SK-N-MC (cell line): ENCODE data around the gene LRFN4.
"Not testable (repeated sequence)": the region's sequence is repeated elsewhere in the genome, so short reads cannot be mapped to it uniquely, and the experiment has no call there.

Experiments
- DNase-seq: peaks from one replicate; pipeline ENCODE4 v3.0.0-alpha.2; 2011; ENCODE audit warnings: low read depth, low spot score
- H3K27ac ChIP-seq: fragments of 200-600 bp; sonication (generic); 2 replicates; pipeline ENCODE4 v1.5.1; 2016; ENCODE audit warnings: mixed run types
- H3K36me3 ChIP-seq: fragments of 200-600 bp; sonication (generic); 2 replicates; pipeline ENCODE4 v1.6.1; 2017; ENCODE audit warnings: antibody characterized with exemption, low read length, mixed read lengths; ENCODE audit not compliant: insufficient read depth
- H3K4me3 ChIP-seq: fragments of 200-600 bp; sonication (generic); 2 replicates; pipeline ENCODE4 v1.5.1; 2016
- H3K9ac ChIP-seq: fragments of 200-600 bp; sonication (generic); 2 replicates; pipeline ENCODE4 v1.8.0; 2017; ENCODE audit warnings: mixed run types, mixed read lengths; ENCODE audit not compliant: insufficient read length
- H3K9me3 ChIP-seq: fragments of 200-600 bp; sonication (generic); 2 replicates; pipeline ENCODE4 v1.6.1; 2017; ENCODE audit warnings: low read depth, mild to moderate bottlenecking, antibody characterized with exemption, low read length, moderate library complexity, mixed read lengths
- EZH2 ChIP-seq: fragments of 200-600 bp; sonication (generic); IDR thresholded peaks from one replicate; pipeline ENCODE4 v1.6.1; 2017; ENCODE audit warnings: antibody characterized with exemption
- FOXP2 ChIP-seq: optimal IDR thresholded peaks from 2 replicates; pipeline ENCODE3; 2011; ENCODE audit warnings: mild to moderate bottlenecking, moderate library complexity; ENCODE audit not compliant: insufficient read depth; ENCODE audit errors: extremely low read length, control extremely low read depth
- POLR2AphosphoS5 ChIP-seq: IDR thresholded peaks from 2 replicates; pipeline ENCODE4 v1.6.1; 2012; ENCODE audit warnings: mild to moderate bottlenecking, low read depth, low read length, borderline replicate concordance

Gene LRFN4

GRCh38 chr11:66856496-66857233 lies at the start of gene LRFN4:
LRFN4 (plus strand) TSS chr11:66857064; CDS start chr11:66857745, 681 bp downstream.
- TF ChIP-seq FOXP2 (no peak), POLR2AphosphoS5 (peak; percentile 82; the same call in 1 of the 2 replicates)
- peak within 1 kb of the TSS; percentile 89 for H3K27ac ChIP-seq
- peak within 1 kb of the TSS; percentile 79 for H3K9ac ChIP-seq
- DNase-seq = no peak
- peak within 1 kb of the TSS; percentile 94 for H3K4me3 ChIP-seq
- no peaks in the 10 kb centered on the region; the same call in 1 of the 2 replicates for H3K36me3 ChIP-seq
- no peaks in the 10 kb centered on the region for H3K9me3 ChIP-seq

GRCh38 chr11:66809592-66809991 lies 47.3 kb upstream of the LRFN4 start:
- H3K9me3 ChIP-seq = no peaks in the 10 kb centered on the region
- no peaks in the 10 kb centered on the region for H3K36me3 ChIP-seq
- DNase-seq = no peak
- H3K4me3 ChIP-seq = no peak overlapping the region
- H3K27ac ChIP-seq = no peak overlapping the region
- no peak for TF ChIP-seq POLR2AphosphoS5
- TF ChIP-seq FOXP2 = no peak
- no peak for TF ChIP-seq EZH2
- H3K9ac ChIP-seq = no peak overlapping the region

GRCh38 chr11:66810576-66811185 lies 46.2 kb upstream of the LRFN4 start:
- H3K27ac ChIP-seq = no peak overlapping the region
- no peaks in the 10 kb centered on the region for H3K9me3 ChIP-seq
- H3K36me3 ChIP-seq = no peaks in the 10 kb centered on the region
- H3K4me3 ChIP-seq = no peak overlapping the region
- H3K9ac ChIP-seq = no peak overlapping the region
- DNase-seq = no peak
- TF ChIP-seq POLR2AphosphoS5 (no peak), FOXP2 (no peak), EZH2 (no peak)

- Histone ChIP-seq H3K4me3 (no peak overlapping the region), H3K27ac (no peak overlapping the region)
Measured at GRCh38 chr11:66814678-66815077, 42.2 kb upstream of the LRFN4 start.

DNA sequence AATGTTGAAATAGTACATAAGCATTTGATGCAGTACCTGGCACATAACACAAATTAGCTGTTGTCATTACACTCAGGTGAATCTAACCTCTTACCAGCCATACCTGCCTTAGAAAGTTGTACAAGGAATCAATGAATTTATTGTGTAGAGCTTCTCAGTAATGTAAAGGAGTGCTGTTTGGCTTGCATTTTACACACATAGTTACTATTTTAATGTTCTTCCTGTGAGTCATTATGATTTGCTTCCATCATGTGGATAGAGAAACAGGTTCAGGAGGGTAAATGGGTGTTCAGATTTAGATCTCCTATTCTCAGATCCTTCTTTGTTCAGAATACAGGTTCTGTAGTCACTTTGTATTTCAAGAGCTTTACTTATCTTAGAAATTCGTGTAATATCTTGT lies 41.2 kb upstream of the LRFN4 start:
- Histone ChIP-seq H3K9ac (no peak overlapping the region), H3K9me3 (no peaks in the 10 kb centered on the region), H3K27ac (no peak overlapping the region), H3K4me3 (no peak overlapping the region), H3K36me3 (no peaks in the 10 kb centered on the region)
- no peak for DNase-seq
- no peak for TF ChIP-seq POLR2AphosphoS5
- no peak for TF ChIP-seq EZH2
- no peak for TF ChIP-seq FOXP2

More at GRCh38 chr11:66814678-66815077, 42.2 kb upstream of the LRFN4 start:
- no peaks in the 10 kb centered on the region for H3K36me3 ChIP-seq
- DNase-seq = no peak
- no peaks in the 10 kb centered on the region for H3K9me3 ChIP-seq
- no peak overlapping the region for H3K9ac ChIP-seq
- TF ChIP-seq FOXP2 (no peak), POLR2AphosphoS5 (no peak), EZH2 (no peak)

- Histone ChIP-seq H3K9me3 (no peaks in the 10 kb centered on the region), H3K27ac (no peak overlapping the region), H3K36me3 (no peaks in the 10 kb centered on the region), H3K9ac (no peak overlapping the region), H3K4me3 (no peak overlapping the region)
- no peak for TF ChIP-seq EZH2
- TF ChIP-seq FOXP2 = no peak
- TF ChIP-seq POLR2AphosphoS5 = no peak
- no peak for DNase-seq
Measured at GRCh38 chr11:66818231-66818955, 38.5 kb upstream of the LRFN4 start.

DNA sequence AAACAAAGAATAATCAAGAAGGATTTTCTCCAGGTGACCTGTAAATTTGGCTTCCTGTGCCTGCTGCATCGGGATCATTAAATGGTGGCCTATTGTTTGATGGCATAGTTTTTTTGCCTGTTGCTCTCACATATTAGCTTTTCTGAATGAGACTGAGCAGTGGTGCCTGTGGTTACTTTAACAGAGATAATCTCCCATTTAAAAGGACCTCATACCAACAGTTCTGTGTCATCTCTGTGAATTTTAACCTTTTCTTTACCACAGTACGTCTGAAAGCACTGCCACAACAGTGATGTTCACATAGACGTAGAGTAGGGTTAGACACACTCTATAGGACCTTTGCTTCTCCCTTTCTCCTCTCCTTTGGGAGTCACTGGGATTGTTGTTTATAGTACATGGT lies 36.5 kb upstream of the LRFN4 start:
- no peak overlapping the region for H3K4me3 ChIP-seq
- DNase-seq = no peak
- H3K27ac ChIP-seq = no peak overlapping the region
- TF ChIP-seq POLR2AphosphoS5 = no peak
- no peak for TF ChIP-seq FOXP2
- TF ChIP-seq EZH2 = no peak
- H3K9me3 ChIP-seq = no peaks in the 10 kb centered on the region
- no peaks in the 10 kb centered on the region for H3K36me3 ChIP-seq
- no peak overlapping the region for H3K9ac ChIP-seq

DNA sequence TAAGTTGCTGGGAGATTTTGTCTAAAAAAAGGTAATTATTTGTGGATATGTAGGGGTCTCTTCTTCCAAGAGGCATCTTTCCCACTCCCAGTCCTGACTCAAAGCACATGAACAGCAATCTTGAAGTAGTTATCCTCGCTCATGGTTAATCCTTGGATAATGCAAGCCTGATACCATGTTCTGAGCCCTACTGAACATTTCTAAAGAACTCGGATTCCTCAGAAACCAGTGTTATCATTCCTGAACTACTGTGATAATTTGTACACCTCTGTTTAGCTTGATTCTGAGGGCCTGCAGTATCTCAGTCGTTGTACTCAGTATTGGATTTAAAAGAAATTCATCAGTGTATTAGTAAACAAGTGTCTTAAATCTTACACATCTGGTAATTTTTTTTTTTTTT lies 36.0 kb upstream of the LRFN4 start:
- no peak for TF ChIP-seq FOXP2
- no peak for TF ChIP-seq EZH2
- TF ChIP-seq POLR2AphosphoS5 = no peak
- Histone ChIP-seq H3K9ac (no peak overlapping the region), H3K9me3 (no peaks in the 10 kb centered on the region), H3K36me3 (no peaks in the 10 kb centered on the region), H3K27ac (no peak overlapping the region), H3K4me3 (no peak overlapping the region)
- DNase-seq = no peak

GRCh38 chr11:66823700-66824099 lies 33.2 kb upstream of the LRFN4 start:
- no peak overlapping the region for H3K27ac ChIP-seq
- no peak for TF ChIP-seq FOXP2
- no peak for TF ChIP-seq POLR2AphosphoS5
- no peak for TF ChIP-seq EZH2
- no peak overlapping the region for H3K4me3 ChIP-seq
- no peak overlapping the region for H3K9ac ChIP-seq
- no peaks in the 10 kb centered on the region for H3K9me3 ChIP-seq
- H3K36me3 ChIP-seq = no peaks in the 10 kb centered on the region
- no peak for DNase-seq

- H3K9me3 ChIP-seq, H3K27ac ChIP-seq, H3K9ac ChIP-seq, H3K36me3 ChIP-seq, H3K4me3 ChIP-seq, DNase-seq: not testable (repeated sequence)
Measured at GRCh38 chr11:66824573-66824972, 32.3 kb upstream of the LRFN4 start.
